ENCODE measurements around the gene NCSTN. TPM values are rescaled to one million over a fixed set of nuclear protein-coding genes. Genes with fewer than 3 reads are reported as not detected.
A peak's percentile ranks its signal among the peaks of the same experiment; 100 is the strongest.
"Not testable (repeated sequence)": the region's sequence is repeated elsewhere in the genome, so short reads cannot be mapped to it uniquely, and the experiment has no call there.

Gene NCSTN
- total RNA-seq, 2 donors from 2014 or later = 57.4 to 70.2 TPM

DNA sequence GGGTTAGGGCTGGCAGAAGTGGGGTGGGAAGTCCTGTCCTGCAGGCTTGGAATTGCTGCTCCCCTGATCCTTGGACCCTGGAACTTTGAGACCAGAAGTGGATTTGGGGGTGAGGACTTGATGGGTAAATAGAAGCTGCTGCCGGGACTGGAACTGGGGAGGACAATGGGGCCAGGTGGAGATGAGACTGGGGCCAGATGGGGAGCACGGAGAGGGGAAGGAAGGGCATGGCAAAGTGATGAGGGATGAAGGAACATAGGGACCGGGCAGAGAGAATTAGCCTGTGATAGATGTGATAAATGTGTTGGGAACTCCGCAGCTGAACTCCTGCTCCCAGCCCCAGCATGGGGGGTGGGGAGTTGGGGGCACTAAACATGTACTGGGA, 24.3 kb downstream of the NCSTN start:
- ATAC-seq (no peak), DNase-seq (no peak)

DNA sequence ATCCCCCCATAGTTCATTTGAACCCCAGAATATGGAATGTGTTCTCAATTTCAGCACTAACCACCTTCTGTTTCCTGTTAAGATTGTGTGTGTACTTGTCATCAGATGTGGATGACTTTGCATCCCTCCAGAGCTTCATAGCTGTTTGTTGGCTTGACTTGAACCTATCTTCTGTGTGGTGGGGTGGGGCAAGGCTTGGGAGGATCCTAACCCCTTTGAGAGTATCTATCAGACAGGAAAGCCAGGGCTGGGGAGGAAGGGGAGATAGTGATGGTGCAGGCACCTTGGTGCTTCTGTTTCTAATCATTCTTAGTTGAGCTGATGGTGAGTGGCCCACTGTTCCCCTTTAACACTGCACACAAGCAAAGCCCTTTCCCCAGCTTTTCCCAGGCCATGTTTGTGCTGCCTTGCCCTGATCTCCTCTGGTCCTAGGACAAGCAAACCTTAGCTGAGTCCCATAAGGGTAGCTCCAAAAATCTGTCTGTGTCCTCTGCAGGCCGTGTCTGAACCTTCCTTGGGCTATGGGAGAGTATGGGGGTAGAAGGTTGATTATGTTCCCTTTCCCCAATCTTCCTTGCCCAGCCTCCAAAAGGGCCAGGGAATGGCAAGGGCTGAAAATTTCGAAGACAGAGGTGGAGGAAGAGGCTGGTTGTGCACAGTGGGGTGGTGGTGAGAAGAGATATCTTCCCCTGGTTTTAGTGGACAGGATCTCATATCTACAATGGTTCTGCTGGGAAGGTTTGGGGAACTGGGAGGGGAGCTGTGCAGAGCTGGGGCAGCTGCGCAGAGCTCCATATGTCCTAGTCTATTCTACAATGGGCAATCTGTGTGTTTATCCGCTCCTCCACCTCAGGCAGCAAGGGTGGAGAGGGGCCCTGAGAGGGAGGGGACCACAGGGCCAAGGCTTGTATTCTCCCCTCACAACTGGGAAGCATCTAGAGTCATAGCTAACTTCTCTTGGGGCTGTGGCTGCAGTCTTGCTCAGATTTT, 25.0 kb downstream of the NCSTN start:
- DNase-seq (no peak), ATAC-seq (no peak)
- intact Hi-C loops (cut with DNase I) = no loop called here

More for the DNA sequence above, 24.3 kb downstream of the NCSTN start:
- intact Hi-C loops (cut with DNase I) = no loop called here

DNA sequence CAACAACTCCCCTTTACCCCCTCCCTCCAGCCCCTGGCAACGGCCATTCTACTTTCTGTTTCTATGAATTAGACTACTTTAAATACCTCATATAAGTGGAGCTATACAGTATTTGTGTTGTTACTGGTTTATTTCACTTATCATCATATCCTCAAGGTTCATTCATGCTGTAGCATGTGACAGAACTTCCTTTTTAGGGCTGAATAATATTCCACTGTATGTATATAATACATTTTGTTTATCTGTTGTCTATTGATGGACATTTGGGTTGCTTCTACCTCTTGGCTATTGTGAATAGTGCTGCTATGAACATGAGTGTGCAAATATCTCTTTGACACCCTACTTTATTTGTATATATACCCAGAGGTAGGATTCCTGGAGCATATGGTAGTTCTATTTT, 25.9 kb downstream of the NCSTN start:
- DNase-seq = no peak
- ATAC-seq = no peak
- intact Hi-C loops (cut with DNase I) = no loop called here

DNA sequence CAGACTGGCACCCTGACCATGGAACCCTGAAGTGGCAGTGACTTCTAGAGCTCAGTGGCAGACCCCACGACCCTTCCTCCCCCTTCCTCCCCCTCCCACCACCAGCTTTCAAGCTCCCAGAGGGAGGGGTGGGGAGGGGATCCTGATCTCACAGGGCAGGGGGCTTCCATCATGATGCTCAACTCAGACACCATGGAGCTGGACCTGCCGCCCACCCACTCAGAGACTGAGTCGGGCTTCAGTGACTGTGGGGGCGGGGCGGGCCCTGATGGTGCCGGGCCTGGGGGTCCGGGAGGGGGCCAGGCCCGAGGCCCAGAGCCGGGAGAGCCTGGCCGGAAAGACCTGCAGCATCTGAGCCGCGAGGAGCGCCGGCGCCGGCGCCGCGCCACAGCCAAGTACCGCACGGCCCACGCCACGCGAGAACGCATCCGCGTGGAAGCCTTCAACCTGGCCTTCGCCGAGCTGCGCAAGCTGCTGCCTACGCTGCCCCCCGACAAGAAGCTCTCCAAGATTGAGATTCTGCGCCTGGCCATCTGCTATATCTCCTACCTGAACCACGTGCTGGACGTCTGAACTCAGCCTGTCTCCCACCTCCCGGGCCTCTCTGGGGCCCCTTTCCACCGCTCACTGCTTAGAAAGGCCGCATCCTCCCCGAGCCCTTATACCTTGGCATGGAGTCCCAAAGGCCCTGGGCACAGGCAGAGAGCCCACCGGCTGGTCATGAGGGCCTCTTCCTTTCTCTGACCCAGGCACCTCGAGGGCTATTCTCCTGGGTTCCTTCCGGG, 27.6 kb downstream of the NCSTN start:
- no peak for ATAC-seq
- intact Hi-C loops (cut with DNase I) = loop anchor here in 1 of 2 donors (10.0 kb wide), 1 partner anchor 286 kb away; the partner anchor contains the start of gene KCNJ9
- DNase-seq = no peak

DNA sequence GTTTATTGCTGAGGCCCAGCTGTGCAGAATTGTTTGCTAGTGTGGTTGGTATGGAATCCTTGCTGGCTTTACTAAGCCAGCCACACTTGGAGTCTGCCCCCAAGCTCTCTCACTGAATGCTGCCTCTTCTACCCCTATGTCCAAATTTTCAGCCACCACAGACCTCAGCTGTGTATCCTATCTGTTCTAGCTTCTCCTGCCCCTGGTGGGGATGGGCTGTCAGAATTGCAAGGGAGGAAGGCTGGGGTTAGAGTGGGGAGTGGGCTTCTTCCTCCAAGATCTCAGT, 28.1 kb downstream of the NCSTN start:
- no peak for ATAC-seq
- intact Hi-C loops (cut with DNase I) = loop anchor here in 1 of 2 donors (10.0 kb wide), 1 partner anchor 286 kb away; the partner anchor contains the start of gene KCNJ9
- no peak for DNase-seq

DNA sequence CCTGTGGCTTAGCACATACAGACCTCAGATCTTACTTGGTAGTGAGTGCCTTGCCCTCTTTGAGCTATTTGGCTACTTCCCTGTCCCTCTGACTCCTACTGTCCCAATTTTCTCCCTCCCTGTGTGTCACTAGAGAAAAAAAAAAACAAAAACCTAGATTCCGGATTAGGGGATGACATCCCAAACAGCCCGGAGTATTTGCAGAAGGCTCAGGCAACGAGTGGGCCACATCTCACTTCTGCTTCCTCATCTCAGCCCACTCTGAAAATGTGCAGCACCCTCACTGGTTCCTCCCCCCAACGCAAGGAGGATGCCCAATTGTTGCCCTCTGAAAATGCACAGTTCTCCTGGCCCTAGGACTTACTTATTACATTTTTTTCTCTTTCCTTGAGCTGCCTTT, 28.6 kb downstream of the NCSTN start:
- DNase-seq (no peak), ATAC-seq (no peak)
- intact Hi-C loops (cut with DNase I) = loop anchor here in 1 of 2 donors (10.0 kb wide), 1 partner anchor 287 kb away; the partner anchor contains the start of gene KCNJ9

DNA sequence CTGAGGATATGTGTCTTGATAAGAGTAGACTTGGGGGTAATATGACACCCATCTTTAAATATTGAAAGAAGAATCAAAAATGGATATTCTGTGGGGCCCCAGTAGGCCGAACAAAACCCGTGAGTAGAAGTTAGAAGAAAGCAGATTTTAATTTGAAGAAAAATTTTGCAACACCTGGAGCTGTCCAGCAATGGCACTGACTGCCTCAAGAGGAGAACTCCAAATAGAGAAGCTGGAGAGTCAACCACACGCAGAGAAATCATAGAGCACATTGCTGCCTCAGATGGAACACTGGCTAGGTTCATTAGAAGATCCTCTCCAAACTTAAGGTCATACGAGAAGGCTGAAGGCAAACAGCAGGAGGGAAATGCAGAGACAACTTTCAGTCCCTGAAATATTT, 30.5 kb downstream of the NCSTN start:
- no peak for DNase-seq
- ATAC-seq = no peak
- intact Hi-C loops (cut with DNase I) = loop anchor here in 1 of 2 donors (10.0 kb wide), 1 partner anchor 289 kb away; the partner anchor contains the start of gene KCNJ9

DNA sequence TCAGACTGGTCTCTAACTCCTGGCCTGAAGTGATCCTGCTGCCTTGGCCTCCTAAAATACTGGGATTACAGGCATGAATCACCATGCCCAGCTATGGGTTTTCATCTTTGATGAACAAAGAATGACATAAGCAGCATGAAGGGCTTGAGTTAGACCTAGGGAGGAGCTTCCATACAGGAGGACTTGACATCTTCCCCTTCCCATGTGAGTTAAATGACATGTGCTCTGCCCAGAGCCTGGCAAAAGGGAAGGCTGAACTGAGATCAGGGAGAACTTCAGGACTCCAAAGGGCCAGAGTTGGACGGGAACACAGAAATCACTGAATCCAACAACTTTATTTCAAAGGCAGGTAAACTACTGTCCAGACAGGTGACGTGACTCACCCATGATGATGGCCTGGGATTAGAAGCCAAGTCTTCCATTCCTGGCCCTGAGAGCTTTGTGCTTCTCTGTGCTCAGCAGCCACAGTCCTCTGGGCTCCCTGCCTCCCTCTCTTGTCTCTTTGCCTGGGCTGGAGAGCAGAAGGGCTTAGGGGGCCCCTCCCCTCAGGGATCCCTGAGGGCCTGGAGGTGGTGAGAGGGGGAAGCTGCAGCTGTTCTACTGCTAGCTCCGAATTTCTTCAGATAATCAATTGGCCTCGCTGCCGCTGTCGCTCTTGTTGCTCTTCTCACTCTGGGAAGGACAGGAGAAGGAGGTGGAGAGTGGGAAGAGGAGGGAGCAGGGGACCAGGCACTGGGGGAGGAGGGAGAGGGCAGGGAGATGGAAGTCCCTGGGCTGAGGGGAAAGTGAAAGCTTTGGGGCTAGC, 31.3 kb downstream of the NCSTN start:
- DNase-seq (no peak), ATAC-seq (peak in 1 of 2 donors; percentile 3)
- intact Hi-C loops (cut with DNase I) = loop anchor here (5.0 to 10.0 kb wide), 2 partner anchors 182 to 290 kb away; partner anchors contain the start of genes CASQ1 (in 1 of the 2) and KCNJ9 (in 1 of the 2)

DNA sequence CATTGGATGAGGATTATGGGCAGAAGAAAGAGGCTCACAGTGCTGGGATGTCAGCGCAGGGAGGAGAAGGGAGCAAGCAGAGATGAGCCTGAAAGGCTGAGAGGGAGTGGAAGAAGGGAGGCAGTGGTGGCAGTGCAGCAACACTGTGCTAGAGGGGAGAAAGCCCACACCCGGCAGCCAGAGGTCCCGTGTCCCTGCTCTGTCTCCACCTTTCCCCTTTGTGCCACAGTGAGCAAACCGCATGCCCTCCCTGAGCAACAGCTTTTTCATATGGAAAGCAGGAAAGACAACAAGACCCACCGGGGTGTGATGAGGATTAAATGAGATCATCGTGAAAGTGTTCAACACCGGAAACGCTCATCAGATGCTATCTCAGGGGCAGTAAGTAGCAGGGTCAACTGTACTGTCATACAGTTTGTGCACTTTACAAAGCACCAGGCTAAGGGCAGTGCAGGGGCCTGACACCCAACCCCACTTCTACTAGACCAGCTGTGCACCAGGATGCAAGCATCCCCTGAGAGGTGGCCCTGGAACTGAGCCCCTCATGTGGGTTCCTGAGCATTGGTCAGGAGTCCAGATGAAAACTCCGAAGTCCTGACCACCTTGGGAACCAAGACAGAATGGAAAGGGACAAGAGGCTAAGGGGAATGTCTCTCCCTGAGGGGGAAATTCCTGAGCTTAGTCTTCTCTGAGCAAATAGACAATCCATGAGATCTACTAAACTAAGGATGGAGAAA, 32.8 kb downstream of the NCSTN start:
- no peak for DNase-seq
- peak; percentile 3 to 48 for ATAC-seq
- intact Hi-C loops (cut with DNase I) = loop anchor here (5.0 to 10.0 kb wide), 2 partner anchors 184 to 291 kb away; partner anchors contain the start of genes CASQ1 (in 1 of the 2) and KCNJ9 (in 1 of the 2)

DNA sequence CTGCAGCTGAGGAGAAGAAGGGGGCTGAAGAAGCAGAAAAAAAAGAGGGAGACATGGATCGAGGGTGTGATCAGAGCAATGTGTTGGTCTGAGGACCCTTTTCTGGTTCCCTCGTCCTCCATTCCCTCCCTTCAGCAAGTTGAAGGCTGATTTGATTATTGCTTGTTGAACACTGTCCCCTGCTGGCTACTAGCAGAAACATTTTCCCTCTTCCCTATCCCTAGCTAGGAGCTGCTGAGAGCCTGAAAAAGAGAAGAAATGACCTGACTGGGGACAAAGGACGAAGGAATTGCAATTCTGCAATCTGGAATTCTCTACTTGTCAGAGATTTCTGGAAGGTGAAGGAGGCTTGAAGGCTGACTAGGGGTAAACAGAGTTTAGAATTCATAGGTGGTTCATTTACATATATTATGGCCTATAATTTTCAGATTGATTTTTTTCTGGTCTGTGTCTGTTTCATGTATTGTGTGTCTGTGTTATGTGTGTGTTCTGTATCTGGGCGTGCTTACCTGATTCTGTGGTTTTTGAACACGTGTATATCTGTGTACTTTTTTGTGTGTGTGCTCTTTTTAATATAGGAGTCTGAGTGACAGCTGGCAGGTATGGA, 33.4 kb downstream of the NCSTN start:
- intact Hi-C loops (cut with DNase I) = loop anchor here (5.0 to 10.0 kb wide), 2 partner anchors 184 to 292 kb away; partner anchors contain the start of genes CASQ1 (in 1 of the 2) and KCNJ9 (in 1 of the 2)
- no peak for DNase-seq
- ATAC-seq = peak; percentile 86 to 90

DNA sequence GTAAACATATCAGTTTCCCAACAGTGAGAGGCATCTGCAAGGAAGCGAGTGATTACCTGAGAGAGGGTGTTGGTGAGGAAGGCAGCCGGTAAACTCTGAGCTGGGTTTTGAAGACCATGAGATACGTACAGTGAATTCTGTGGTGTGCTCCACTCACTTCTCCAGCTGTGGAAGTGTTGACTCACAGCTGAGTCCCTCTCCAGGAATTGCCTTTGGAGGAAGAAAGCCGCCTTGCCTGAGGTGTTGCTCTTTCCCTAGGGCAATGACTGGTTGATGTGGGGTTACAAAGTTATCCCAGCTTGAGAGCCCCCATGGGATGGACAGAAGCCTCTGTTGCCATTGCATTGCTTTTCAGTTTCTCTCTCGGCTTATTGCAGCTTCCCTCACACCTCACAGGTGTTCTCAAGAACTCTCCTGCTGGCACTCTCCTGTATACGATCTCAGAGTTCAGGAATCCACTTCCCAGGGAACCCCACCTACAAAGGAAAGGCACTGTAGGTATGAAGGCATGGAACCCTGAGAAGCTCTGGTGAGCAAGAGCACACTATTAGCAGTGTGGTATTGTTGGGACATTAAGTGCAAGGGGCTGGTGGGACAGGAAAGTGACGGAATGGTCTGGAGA, 34.5 kb downstream of the NCSTN start:
- intact Hi-C loops (cut with DNase I) = loop anchor here (5.0 to 10.0 kb wide), 2 partner anchors 185 to 293 kb away; partner anchors contain the start of genes CASQ1 (in 1 of the 2) and KCNJ9 (in 1 of the 2)
- DNase-seq (no peak), ATAC-seq (no peak)

DNA sequence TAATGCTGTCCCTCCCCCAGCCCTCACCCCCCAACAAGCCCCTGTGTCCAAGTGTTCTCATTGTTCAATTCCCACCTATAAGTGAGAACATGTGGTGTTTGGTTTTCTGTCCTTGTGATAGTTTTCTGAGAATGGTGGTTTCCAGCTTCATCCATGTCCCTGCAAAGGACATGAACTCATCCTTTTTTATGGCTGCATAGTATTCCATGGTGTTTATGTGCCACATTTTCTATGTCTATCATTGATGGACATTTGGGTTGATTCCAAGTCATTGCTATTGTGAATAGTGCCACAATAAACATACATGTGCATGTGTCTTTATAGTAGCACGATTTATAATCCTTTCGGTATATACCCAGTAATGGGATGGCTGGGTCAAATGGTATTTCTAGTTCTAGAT, 41.6 kb downstream of the NCSTN start:
- DNase-seq; intact Hi-C loops (cut with DNase I); ATAC-seq: not testable (repeated sequence)

DNA sequence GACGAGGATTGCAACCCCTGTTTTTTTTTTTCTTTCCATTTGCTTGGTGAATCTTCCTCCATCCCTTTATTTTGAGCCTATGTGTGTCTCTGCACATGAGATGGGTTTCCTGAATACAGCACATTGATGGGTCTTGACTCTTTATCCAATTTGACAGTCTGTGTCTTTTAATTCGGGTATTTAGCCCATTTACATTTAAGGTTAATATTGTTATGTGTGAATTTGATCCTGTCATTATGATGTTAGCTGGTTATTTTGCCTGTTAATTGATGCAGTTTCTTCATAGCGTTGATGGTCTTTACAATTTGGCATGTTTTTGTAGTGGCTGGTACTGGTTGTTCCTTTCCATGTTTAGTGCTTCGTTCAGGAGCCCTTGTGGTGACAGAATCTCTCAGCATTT, 45.2 kb downstream of the NCSTN start:
- intact Hi-C loops (cut with DNase I); DNase-seq; ATAC-seq: not testable (repeated sequence)

DNA sequence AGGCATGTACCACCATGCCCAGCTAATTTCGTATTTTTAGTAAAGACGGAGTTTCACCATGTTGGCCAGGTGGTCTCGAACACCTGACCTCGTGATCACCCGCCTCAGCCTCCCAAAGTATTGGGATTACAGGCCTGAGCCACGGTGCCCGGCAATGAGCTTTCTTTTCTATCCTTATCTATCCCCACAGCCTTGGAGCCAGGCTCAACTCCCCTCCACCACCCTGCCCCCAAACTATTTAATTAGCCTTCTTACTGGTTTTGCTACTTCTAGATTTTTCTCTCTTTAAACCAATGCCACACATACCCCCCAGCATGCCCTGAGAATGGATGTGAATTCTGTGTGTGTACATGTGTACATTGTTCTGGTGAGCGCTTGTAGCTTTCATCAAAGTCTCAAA, 51.5 kb downstream of the NCSTN start:
- ATAC-seq (no peak), DNase-seq (no peak)
- intact Hi-C loops (cut with DNase I) = no loop called here

DNA sequence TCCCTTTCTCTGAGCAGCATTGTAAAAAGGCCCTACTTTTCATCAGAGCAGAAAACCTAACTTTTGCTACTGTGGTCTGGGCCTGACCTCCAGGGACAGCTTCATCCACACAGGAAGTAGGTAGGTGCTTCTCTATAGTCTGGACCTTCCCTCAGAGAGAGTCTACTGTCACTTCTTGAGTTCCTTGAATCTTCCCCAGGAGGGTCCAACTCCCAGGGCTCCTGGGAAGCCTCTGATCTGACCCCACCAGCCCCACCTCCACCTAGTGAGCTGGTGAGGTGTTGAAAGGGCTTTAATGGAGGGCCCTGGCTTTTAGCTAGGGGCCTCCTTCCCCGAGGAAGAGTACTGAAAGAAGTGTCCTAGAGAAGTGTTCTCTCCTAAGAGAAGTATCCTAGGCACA, 54.5 kb downstream of the NCSTN start:
- intact Hi-C loops (cut with DNase I) = no loop called here
- DNase-seq = no peak
- ATAC-seq = no peak

DNA sequence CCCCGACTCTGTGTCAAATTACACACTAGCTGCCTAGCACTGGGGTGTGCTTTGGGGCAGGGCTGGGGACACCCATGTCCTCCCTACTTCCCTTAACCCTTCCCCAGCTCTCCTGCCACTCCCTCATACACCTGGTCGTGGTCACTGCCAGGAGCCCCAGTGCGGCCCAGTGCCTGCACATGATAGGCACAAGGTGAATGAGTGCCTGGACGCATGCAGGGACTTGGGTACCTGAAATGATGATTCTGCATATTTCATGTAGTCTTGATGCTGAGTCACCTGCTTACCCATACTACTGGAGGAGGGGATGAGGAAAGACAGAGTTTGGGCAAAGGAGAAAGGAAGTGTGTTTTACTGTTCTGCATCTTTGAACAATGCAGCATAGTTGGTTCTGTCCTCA, 55.6 kb downstream of the NCSTN start:
- ATAC-seq (no peak), DNase-seq (no peak)
- intact Hi-C loops (cut with DNase I) = no loop called here
